RWPE2 (cell line): ENCODE results near the gene AURKAIP1.
"Not testable (repeated sequence)": the region's sequence is repeated elsewhere in the genome, so short reads cannot be mapped to it uniquely, and the experiment has no call there.

Experiments
- ATAC-seq: fragments of 200-7000 bp; cut with Tn5 transposase; 3 replicates; pipeline ENCODE4 v1.9.1; 2021; ENCODE audit warnings: low read depth
- DNase-seq: peaks from one replicate; pipeline ENCODE4 v3.0.0-alpha.2; 2020; ENCODE audit warnings: low spot score
- H3K27ac ChIP-seq: fragments of 450-650 bp; 2 replicates; pipeline ENCODE4 v1.5.1; 2017; ENCODE audit warnings: mild to moderate bottlenecking; ENCODE audit not compliant: poor library complexity, severe bottlenecking
- H3K27me3 ChIP-seq: fragments of 250-450 bp; sonication (Bioruptor Pico); 2 replicates; pipeline ENCODE4 v1.5.1; 2021; ENCODE audit warnings: mild to moderate bottlenecking, moderate library complexity; ENCODE audit not compliant: insufficient read depth, poor library complexity, severe bottlenecking
- H3K36me3 ChIP-seq: fragments of 250-450 bp; sonication (Bioruptor Pico); 2 replicates; pipeline ENCODE4 v1.5.1; 2020; ENCODE audit warnings: low read depth, mild to moderate bottlenecking, moderate library complexity
- H3K4me1 ChIP-seq: fragments of 250-450 bp; sonication (Bioruptor Pico); 2 replicates; pipeline ENCODE4 v1.5.1; 2021; ENCODE audit warnings: mild to moderate bottlenecking, moderate library complexity; ENCODE audit not compliant: insufficient read depth, poor library complexity, severe bottlenecking
- H3K4me3 ChIP-seq: fragments of 250-450 bp; sonication (Bioruptor Pico); 2 replicates; pipeline ENCODE4 v1.5.1; 2021; ENCODE audit warnings: mild to moderate bottlenecking, moderate library complexity; ENCODE audit not compliant: severe bottlenecking
- H3K9me3 ChIP-seq: fragments of 250-450 bp; sonication (Bioruptor Pico); 2 replicates; pipeline ENCODE4 v1.5.1; 2021; ENCODE audit warnings: mild to moderate bottlenecking, moderate library complexity; ENCODE audit not compliant: severe bottlenecking
- CTCF ChIP-seq: fragments of 450-650 bp; IDR thresholded peaks from one replicate; pipeline ENCODE4 v1.5.1; 2017; ENCODE audit warnings: mild to moderate bottlenecking, moderate library complexity; ENCODE audit not compliant: poor library complexity, severe bottlenecking

Gene AURKAIP1

DNA sequence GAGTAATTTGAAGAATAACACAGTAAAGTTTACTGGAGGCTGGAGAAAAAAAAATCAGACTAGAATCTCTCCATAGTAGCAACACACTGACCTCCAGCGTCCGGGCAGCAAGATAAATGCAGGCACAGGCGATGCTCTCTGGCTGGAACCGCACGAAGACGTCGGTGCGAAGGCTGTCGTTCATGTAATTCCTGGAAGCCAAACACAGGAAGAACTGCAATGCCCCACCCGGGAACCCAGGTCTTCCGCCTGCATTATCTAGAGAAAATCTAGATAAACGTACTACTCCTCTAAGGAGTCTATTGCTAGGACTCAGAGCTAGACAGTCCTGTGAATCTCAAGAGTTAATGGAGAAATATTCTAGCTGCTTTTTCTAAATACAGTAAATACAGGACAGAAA lies 15.7 kb upstream of the AURKAIP1 start:
- no peak overlapping the region for H3K4me3 ChIP-seq
- DNase-seq = no peak
- no peaks in the 10 kb centered on the region for H3K9me3 ChIP-seq
- H3K4me1 ChIP-seq = no peaks in the 10 kb centered on the region
- H3K27me3 ChIP-seq = no peaks in the 10 kb centered on the region
- H3K27ac ChIP-seq = no peak overlapping the region
- ATAC-seq = no peak
- H3K36me3 ChIP-seq = peaks cover 100% of the 10 kb centered on the region
- no peak for TF ChIP-seq CTCF

DNA sequence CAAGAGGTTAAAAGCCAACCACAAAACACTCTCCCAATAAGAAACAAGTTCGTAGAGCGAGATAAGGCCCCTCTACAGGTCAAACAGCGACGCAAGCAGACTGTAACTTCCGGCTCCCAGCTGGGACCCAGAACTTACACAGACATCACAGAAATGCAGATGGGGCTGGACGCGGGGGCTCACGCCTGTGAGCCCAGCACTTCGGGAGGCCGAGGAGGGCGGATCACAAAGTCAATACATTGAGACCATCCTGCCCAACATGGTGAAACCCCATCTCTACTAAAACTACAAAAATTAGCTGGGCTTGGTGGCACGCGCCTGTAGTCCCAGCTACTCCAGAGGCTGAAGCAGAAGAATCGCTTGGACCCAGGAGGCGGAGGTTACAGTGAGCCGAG lies 13.1 kb upstream of the AURKAIP1 start:
- no peak for TF ChIP-seq CTCF
- no peaks in the 10 kb centered on the region for H3K27me3 ChIP-seq
- no peaks in the 10 kb centered on the region for H3K4me1 ChIP-seq
- ATAC-seq (no peak), DNase-seq (no peak)
- H3K9me3 ChIP-seq = no peaks in the 10 kb centered on the region
- no peak overlapping the region for H3K27ac ChIP-seq
- no peak overlapping the region for H3K4me3 ChIP-seq
- peaks cover 75% of the 10 kb centered on the region for H3K36me3 ChIP-seq

- ATAC-seq (no peak), DNase-seq (no peak)
- H3K4me1 ChIP-seq = no peaks in the 10 kb centered on the region
- TF ChIP-seq CTCF = no peak
- H3K36me3 ChIP-seq = peaks cover 68% of the 10 kb centered on the region
- no peak overlapping the region for H3K4me3 ChIP-seq
- H3K27me3 ChIP-seq = no peaks in the 10 kb centered on the region
- H3K27ac ChIP-seq = no peak overlapping the region
- H3K9me3 ChIP-seq = no peaks in the 10 kb centered on the region
Measured at GRCh38 chr1:1387098-1388077, 12.4 kb upstream of the AURKAIP1 start.

DNA sequence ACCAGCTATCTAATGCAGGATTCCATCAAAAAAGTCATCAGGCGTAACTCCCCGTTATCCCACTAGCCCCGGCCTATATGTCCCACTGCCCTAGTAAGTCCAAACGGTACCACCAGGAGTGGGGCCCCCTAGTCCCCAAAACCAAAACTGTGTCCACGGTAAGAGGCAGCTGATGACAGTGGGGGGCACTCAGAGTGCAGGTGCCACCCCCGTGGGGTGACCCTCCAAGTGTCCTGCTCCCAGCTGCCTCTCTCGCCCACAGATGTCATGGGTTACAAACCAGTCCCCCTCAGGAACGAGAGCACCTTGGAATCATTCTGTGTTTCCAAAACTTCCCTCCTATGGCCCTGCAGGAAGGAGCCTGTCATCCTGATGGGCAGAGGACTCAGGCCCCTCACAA lies 10.9 kb upstream of the AURKAIP1 start:
- H3K4me1 ChIP-seq = no peaks in the 10 kb centered on the region
- no peaks in the 10 kb centered on the region for H3K27me3 ChIP-seq
- DNase-seq (no peak), ATAC-seq (peak; percentile 35; the same call in 1 of the 3 replicates)
- TF ChIP-seq CTCF = no peak
- H3K36me3 ChIP-seq = peaks cover 54% of the 10 kb centered on the region
- H3K9me3 ChIP-seq = no peaks in the 10 kb centered on the region
- no peak overlapping the region for H3K27ac ChIP-seq
- H3K4me3 ChIP-seq = no peak overlapping the region

GRCh38 chr1:1385339-1385738 lies 10.3 kb upstream of the AURKAIP1 start:
- H3K4me1 ChIP-seq, H3K27me3 ChIP-seq, ATAC-seq, H3K4me3 ChIP-seq, H3K9me3 ChIP-seq, DNase-seq, H3K27ac ChIP-seq: not testable (repeated sequence)
- peaks cover 48% of the 10 kb centered on the region for H3K36me3 ChIP-seq
